ENCODE measurements around the gene CIBAR2. TPM values are rescaled to one million over a fixed set of nuclear protein-coding genes. Genes with fewer than 3 reads are reported as not detected.

Gene CIBAR2
- total RNA-seq, 1 experiment from 2014 or later: not detected

GRCh38 chr16:85085721-85086120, 26.6 kb downstream of the CIBAR2 start:
- DNase-seq (ENCODE audit: extremely low read depth, low read depth): no peak

DNA sequence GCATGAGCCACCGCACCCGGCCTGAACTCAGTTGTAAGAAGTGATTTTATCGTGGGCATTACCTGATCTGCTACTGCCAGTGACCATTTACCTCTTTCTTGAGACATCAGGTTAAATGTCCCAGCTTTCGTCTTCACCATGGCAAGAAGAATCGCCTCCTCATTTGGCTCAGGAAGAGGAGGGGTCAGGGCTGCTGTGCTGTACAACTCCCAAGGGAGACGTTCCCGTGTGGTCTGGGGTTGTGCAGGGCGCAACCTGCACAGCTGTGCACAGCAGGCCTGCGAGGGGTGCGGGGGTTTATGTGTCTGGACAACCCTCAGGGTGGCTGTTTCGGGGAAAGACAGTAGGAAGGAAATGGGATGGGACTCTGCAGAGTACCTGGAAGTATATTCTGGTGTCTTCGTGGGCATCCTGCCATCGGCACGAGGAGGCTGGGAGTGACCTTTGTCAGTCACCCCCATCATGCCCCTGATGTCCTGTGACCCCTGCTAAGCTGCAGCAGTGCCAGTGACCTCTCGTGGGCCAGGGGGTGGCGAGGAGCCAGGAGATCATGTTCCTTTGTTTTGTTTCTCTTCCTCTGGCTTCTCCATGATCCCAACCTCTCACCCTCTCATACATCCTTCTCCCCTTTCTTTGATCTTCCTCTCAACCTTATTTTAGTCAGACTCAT, 27.3 kb downstream of the CIBAR2 start:
- no peak for DNase-seq (ENCODE audit: extremely low read depth, low read depth)

- no peak for DNase-seq (ENCODE audit: extremely low read depth, low read depth)
Observed at GRCh38 chr16:85083051-85083639, 29.1 kb downstream of the CIBAR2 start.

DNA sequence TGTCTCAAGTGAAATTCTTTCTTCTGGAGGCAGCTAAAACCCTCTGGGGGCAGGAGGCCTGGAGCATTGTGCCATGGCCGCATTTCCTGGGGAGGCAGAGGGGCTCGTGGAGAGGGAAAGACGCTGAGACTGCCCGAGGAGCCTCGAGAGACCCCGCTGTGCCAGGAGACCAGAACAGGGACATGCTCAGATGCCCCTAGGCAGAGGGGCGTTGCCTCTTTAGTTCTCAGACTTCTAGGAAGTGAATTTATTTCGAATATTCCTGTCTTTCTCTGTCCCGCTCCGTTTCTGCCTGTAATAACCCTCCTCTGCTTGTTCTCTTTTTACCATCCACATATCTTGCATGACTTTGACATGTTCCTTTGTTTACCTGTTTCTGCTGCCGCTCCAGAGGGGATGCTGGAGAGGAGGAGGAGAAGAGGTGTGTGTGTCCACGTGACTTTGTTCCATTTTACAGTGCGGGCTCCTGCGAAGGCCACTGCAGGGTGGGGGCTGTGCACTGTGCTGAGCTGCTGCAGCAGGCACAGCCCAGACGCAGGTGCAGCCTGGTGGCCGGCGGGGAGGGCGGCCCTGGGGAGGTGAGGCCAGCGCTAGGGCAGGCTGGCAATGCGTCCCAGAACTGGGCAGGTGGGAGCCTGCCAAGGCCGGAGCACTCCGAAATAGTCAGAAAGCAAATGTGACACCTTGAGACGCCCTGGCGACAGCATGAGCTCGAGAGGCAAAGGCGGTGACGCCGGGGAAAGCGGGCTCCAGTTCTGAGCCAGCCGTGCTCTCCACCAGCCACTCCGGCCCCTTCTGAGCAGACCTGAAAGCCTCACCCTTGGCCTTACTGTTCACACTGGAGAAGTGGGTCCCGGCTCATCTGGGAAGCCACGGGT, 29.9 kb downstream of the CIBAR2 start:
- DNase-seq (ENCODE audit: extremely low read depth, low read depth): no peak

GRCh38 chr16:85081765-85082164, 30.5 kb downstream of the CIBAR2 start:
- no peak for DNase-seq (ENCODE audit: extremely low read depth, low read depth)

- DNase-seq (ENCODE audit: extremely low read depth, low read depth): no peak
Observed at GRCh38 chr16:85081038-85081437, 31.2 kb downstream of the CIBAR2 start.

DNA sequence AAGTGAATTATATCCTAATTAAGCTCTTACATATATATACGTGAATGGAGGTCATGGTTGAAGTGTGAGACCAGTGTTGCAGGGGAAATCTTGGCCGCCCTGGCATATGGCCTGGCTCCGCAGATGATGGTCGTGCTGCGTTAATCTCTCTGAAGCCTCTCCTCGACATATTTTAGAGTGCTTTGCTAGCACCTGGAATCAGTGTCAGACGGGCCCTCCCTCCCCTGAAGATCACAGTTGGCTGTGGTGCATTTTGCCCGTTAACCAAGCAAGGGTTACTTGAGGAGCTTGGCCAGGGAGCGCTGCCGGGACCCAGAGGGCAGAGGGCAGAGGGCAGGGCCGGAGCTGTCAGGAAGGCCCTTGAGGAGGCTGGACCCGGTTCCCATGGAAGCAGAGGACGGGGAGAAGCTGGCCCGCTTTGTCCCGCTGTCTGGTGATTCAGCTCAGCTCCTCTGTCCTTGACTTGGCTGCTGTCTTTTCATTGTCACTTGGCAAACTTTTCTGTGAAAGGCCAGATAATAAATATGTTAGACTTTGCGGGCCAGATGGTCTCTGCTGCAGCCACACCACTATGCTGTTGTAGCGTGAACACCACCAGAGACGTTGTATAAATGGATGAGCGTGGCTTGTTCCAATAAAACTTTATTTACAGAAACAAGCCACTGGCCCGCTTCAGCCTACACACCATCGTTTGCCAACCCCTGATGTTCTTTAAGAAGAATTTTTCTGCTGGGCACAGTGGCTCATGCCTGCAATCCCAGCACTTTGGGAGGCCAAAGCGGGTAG, 32.3 kb downstream of the CIBAR2 start:
- DNase-seq (ENCODE audit: extremely low read depth, low read depth): no peak

DNA sequence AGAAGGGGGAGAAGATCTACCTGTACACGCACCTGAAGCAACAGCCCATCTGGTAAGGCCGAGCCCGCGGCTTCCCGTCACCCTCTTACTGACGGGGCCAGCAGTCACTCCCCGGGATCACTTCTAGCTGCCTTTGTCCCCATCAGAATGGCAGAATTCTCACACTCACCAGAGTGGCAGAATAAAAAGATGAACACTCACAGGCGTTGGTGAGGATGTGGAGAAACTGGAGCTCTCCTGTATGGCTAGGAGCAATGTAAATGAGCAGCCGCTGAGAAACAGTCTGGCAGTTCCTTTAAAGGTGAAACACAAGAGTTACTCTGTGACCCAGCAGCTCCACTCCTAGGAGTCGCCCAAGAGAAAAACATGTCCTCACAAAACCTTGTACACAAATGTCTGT, 33.3 kb downstream of the CIBAR2 start:
- DNase-seq (ENCODE audit: extremely low read depth, low read depth): no peak

- DNase-seq (ENCODE audit: extremely low read depth, low read depth): no peak
Observed at GRCh38 chr16:85078226-85078625, 34.0 kb downstream of the CIBAR2 start.

DNA sequence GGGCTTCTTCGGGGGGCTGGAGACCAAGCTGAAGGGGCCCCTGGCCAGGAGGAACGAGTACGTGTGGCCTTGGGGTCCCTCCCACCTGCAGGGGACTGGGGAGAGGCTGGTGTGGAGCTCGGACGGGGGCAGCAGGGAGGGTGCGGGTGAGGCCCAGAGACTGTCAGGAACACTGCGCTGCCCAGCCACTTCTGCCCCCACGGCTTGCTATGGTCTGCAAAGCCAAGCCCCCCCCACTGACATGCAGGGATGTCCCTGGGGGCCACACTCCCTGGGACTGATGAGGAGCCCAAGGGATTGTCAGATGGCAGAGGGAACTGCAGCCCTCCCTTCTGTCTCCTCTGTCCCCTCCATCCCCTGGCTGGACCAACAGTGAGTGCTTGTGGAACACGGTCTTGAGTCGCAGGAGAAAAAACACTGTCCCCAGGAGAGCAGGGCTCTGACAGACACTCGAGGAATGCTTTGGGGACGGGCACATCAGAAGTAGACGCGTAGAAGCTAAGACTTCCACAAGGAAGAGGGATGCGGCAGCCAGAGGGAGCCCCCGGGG, 34.6 kb downstream of the CIBAR2 start:
- DNase-seq (ENCODE audit: extremely low read depth, low read depth): no peak

DNA sequence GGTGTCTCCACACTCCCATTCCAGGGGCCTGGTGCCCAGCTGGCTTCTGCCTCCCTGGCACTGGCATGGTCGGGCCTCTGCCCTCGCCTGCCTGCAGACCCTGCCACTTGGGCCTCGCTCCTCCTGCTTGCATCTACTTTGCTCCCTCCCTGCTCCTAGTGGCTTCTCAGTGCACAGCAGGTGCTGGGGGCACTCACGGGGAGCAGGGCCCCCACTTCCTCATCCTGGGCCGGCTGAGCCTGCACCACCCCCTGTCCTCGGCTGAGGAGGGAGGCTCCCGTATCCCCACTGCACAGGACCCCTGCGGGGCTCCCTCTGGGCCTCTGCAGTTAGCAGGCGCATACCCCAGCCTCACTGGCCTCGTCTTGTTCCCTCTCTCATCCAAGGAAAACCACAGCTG, 35.2 kb downstream of the CIBAR2 start:
- no peak for DNase-seq (ENCODE audit: extremely low read depth, low read depth)

GRCh38 chr16:85075236-85075924, 36.9 kb downstream of the CIBAR2 start:
- DNase-seq (ENCODE audit: extremely low read depth, low read depth): no peak

GRCh38 chr16:85074225-85074914, 37.9 kb downstream of the CIBAR2 start:
- no peak for DNase-seq (ENCODE audit: extremely low read depth, low read depth)

DNA sequence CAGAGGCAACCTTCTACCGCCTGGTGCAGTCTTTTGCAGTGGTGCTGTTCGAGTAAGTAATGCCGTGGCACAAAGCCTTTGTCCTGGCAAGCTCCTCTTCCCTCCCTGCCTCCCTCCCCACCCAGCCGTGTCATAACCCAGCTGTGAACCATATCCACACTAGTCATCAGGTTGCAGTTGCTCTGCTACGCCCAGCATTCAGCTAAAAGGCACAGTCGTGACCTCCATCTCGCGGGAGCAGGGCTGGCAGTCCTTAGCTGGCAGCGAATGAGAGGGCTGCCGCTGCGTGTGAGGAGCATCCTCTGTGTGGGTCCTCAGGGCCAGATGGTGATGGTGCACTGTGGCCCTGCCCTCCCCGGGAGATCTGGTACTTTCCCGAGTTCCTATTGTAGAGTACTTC, 39.3 kb downstream of the CIBAR2 start:
- DNase-seq (ENCODE audit: extremely low read depth, low read depth): no peak

DNA sequence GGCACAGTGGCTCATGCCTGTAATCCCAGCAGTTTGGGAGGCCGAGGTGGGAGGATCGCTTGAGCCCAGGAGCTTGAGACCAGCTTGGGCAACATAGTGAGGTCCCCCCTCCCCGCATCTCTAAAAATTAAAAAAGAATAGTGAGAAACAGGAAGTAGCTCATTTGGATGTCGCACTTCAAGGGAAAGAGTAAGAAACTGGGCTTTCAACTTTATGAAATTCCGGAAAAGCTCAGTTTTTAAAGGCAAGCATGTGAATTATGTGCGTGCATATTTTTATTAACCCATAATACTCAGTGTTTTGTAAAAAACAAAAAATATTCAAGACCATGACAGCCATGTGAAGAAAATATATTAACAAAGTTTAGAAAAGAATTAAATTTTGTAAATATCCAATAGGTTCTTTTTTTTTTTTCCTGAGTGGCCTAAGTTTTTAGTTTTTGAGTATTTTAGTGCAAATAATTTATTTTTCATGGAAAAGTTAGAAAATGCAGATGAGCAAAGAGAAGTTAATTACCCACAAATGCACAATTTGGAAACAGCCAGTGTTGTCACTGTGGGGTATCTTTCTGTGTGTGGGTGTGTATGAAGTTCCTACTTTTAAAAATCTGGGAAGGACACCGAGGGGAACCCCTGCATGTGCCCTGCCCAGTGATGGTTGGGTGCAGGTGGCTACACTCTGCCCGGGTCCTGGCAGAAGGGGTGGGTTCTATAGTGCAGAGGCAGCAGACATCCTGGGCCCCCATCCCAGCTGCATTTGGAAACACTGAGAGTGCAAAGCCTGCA, 40.0 kb downstream of the CIBAR2 start:
- DNase-seq (ENCODE audit: extremely low read depth, low read depth): no peak

- no peak for DNase-seq (ENCODE audit: extremely low read depth, low read depth)
Observed at GRCh38 chr16:85069171-85069570, 43.1 kb downstream of the CIBAR2 start.

DNA sequence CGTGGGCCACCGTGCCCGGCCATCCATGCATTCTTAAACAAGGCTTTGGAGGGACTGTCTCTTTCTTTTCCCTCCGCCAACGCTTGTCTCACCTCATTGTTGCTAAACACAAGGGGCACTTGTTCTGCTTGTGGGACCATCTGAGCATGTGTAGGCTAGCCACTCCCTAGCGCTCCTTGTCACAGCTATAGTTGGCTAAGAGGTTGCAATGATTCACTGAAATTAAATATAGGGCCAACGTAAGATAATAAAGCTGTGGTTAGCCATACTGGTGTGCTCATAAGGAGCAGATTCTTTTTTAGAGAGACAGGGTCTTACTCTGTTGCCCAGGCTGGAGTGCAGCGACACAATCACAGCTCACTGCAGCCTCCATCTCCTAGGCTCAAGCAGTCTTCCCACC, 43.5 kb downstream of the CIBAR2 start:
- no peak for DNase-seq (ENCODE audit: extremely low read depth, low read depth)

- no peak for DNase-seq (ENCODE audit: extremely low read depth, low read depth)
Observed at GRCh38 chr16:85067426-85067825, 44.8 kb downstream of the CIBAR2 start.

GRCh38 chr16:85067024-85067423, 45.2 kb downstream of the CIBAR2 start:
- no peak for DNase-seq (ENCODE audit: extremely low read depth, low read depth)
